Body of pancreas (tissue), 4 donors: ENCODE results near the gene MAML3.

ENCODE experiments used
- POLR2A ChIP-seq, 3 donors: fragments of 450-650 bp; IDR thresholded peaks; one replicate each; pipeline ENCODE4 v1.6.1; 2016; ENCODE audit warnings: antibody characterized with exemption in 3 of 3, mild to moderate bottlenecking in 2 of 3
- TF ChIP-seq, protein P1 (sequence below), 7 experiments: fragments of 450-650 bp in 4 of 7; fragments of 200-600 bp in 3 of 7; sonication (generic) in 3 of 7; IDR thresholded peaks; one replicate each; pipeline ENCODE4 v1.5.1; 2016 to 2019; ENCODE audit warnings: antibody characterized with exemption in 7 of 7

DNA sequence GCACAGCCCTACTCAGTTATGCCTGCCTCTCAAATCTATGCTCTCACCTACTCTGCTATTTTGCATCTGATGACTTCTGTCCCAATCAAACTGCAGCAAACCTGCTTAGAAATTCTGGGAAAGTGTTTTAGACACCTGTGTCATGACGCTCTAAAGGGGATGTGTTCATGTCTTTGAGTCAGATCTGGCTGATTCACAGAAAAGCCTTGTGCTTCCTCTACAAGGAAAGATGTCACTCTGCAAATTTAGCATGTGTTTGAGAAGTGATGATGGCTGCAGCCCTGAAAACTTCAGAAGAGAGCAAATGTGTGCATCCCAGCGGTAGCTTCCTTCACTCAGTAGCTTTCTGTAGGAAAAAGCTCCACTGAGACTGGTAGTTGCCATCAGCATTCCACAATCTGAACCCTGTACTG is 253.0 kb downstream of the MAML3 start:
- TF ChIP-seq, protein P1, sequence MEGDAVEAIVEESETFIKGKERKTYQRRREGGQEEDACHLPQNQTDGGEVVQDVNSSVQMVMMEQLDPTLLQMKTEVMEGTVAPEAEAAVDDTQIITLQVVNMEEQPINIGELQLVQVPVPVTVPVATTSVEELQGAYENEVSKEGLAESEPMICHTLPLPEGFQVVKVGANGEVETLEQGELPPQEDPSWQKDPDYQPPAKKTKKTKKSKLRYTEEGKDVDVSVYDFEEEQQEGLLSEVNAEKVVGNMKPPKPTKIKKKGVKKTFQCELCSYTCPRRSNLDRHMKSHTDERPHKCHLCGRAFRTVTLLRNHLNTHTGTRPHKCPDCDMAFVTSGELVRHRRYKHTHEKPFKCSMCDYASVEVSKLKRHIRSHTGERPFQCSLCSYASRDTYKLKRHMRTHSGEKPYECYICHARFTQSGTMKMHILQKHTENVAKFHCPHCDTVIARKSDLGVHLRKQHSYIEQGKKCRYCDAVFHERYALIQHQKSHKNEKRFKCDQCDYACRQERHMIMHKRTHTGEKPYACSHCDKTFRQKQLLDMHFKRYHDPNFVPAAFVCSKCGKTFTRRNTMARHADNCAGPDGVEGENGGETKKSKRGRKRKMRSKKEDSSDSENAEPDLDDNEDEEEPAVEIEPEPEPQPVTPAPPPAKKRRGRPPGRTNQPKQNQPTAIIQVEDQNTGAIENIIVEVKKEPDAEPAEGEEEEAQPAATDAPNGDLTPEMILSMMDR (IDR thresholded peaks at IDR 0.05) = no peak
- TF ChIP-seq POLR2A (IDR thresholded peaks at IDR 0.05) = no peak
